HG03457 (cell line): ENCODE measurements around the gene ZDHHC8.

Experiments
- ATAC-seq: cut with Tn5 transposase; IDR thresholded peaks from one replicate; pipeline ENCODE4 v1.9.1; 2021; ENCODE audit warnings: moderate number of reproducible peaks; ENCODE audit not compliant: unreplicated experiment

Gene ZDHHC8

DNA sequence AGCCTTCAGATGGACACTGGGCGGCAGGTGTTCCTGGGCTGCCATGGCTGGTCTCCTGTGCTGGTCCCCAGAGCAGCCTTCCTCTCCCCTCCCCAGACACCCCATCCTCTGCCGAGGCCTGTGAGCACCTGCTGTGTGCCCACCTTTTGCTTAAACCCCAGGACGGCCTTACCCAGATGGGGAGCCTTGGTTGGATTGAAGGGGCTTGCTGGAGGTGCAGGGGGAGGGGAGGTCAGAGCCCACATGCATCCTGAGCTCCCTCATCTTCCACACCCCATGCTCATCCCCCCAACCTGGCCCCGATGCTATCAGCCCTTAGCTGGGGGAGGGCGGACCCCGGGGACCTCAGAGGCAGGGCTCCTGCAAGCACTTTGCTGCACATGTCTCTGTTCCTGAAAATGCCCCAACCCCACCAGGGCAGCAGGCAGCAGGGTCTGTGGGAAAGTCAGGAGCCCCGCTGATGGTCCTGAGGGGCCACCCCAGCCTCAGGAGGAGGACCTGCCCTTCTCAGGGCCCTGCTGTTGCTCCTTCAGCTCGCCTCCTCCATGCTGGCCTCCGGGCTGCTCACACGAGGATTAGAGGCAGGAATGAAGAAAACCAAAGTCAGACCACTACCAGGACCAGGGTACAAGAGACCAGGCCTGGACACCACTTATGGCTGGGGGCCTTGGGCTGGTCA is 60.8 kb downstream of the ZDHHC8 start:
- no peak for ATAC-seq

GRCh38 chr22:20192972-20193760 is 61.6 kb downstream of the ZDHHC8 start:
- no peak for ATAC-seq

- ATAC-seq = no peak
Observed at GRCh38 chr22:20193761-20194494, 62.3 kb downstream of the ZDHHC8 start.

- ATAC-seq = no peak
Observed at GRCh38 chr22:20194681-20195593, 63.3 kb downstream of the ZDHHC8 start.

GRCh38 chr22:20196094-20196842 is 64.7 kb downstream of the ZDHHC8 start:
- ATAC-seq = no peak
